HepG2 (cell line): ENCODE measurements around the gene BCL2L1. TPM values are rescaled to one million over a fixed set of nuclear protein-coding genes. Genes with fewer than 3 reads are reported as not detected.
A peak's percentile ranks its signal among the peaks of the same experiment; 100 is the strongest.

Source experiments
- ATAC-seq: fragments of 200-7000 bp; cut with Tn5 transposase; 3 replicates; pipeline ENCODE4 v1.9.1; 2020; ENCODE audit warnings: mild to moderate bottlenecking, moderate library complexity
- BruUV-seq: library from RNA; stranded (reverse); fragments of 400-500 nt; replicated peaks from 2 replicates; lab custom pipeline; 2021; lab: Mats Ljungman, UMichigan
- CTCF ChIA-PET: fragments of 300-600 bp; formaldehyde crosslinking; extraction: SDS; loops from one replicate; lab custom pipeline; 2021; ENCODE audit warnings: low total read pairs, inconsistent platforms, low intra/inter-chr PET ratio; lab: Yijun Ruan, JAX
- POLR2A ChIA-PET: fragments of 350-600 bp; sonication (Branson Sonifier 250); formaldehyde crosslinking; loops from one replicate; lab custom pipeline; 2020; ENCODE audit warnings: antibody characterized with exemption, inconsistent platforms; lab: Yijun Ruan, JAX
- DNase-seq: peaks from one replicate; pipeline ENCODE4 v3.0.0-alpha.2; 2015; ENCODE audit warnings: low spot score
- FAIRE-seq: peaks from 3 replicates; lab custom pipeline; 2011; peaks lifted over from hg19 to GRCh38; lab: Jason Lieb, UNC
- H2AFZ ChIP-seq: one replicate; pipeline ENCODE4 v1.6.1; 2011; ENCODE audit warnings: low read length, inconsistent platforms
- H3K27ac ChIP-seq: fragments of 300-600 bp; 3 replicates; pipeline ENCODE4 v1.8.0; 2011; ENCODE audit warnings: mixed run types, mild to moderate bottlenecking, mixed read lengths, low read length, inconsistent platforms; ENCODE audit not compliant: insufficient read depth; ENCODE audit errors: extremely low read length
- H3K27me3 ChIP-seq, 2 experiments: fragments of 200-600 bp in 1 of 2; 2 replicates in 1 of 2; 3 replicates in 1 of 2; pipeline versions ENCODE4 v1.6.0 to v1.8.0; 2011; ENCODE audit warnings: low read length in 2 of 2, mild to moderate bottlenecking in 2 of 2, moderate library complexity in 2 of 2, inconsistent platforms in 1 of 2; ENCODE audit not compliant: insufficient read depth in 2 of 2, control insufficient read depth in 1 of 2
- H3K36me3 ChIP-seq, 2 experiments: fragments of 200-600 bp in 1 of 2; replicated peaks in 1 of 2; 2 replicates in 1 of 2; 3 replicates in 1 of 2; pipeline versions ENCODE4 v1.5.1 to v1.8.0; 2011; ENCODE audit warnings: low read length in 2 of 2, inconsistent platforms in 1 of 2; ENCODE audit not compliant: insufficient read depth in 2 of 2, control insufficient read depth in 1 of 2
- H3K4me1 ChIP-seq: 2 replicates; pipeline ENCODE4 v1.5.1; 2012; ENCODE audit warnings: low read length, inconsistent platforms; ENCODE audit not compliant: insufficient read depth
- H3K4me2 ChIP-seq: 2 replicates; pipeline ENCODE4 v1.6.0; 2011; ENCODE audit warnings: low read depth, low read length, inconsistent platforms
- H3K4me3 ChIP-seq, 3 experiments: fragments of 200-600 bp in 1 of 3; sonication (generic), shearing (Covaris generic) in 1 of 3; replicated peaks in 1 of 3; 2 replicates each; pipeline ENCODE4 v1.5.1; 2011 to 2016; ENCODE audit warnings: low read length in 3 of 3, inconsistent platforms in 2 of 3, low read depth in 2 of 3, mild to moderate bottlenecking in 2 of 3, control low read depth in 1 of 3, mixed read lengths in 1 of 3; ENCODE audit not compliant: insufficient read depth in 1 of 3
- H3K79me2 ChIP-seq: one replicate; pipeline ENCODE4 v1.6.1; 2011; ENCODE audit warnings: low read length, inconsistent platforms; ENCODE audit not compliant: insufficient read depth
- H3K9ac ChIP-seq: 2 replicates; pipeline ENCODE4 v1.6.0; 2011; ENCODE audit warnings: mild to moderate bottlenecking, low read depth, low read length, inconsistent platforms; ENCODE audit not compliant: insufficient read depth
- H3K9me3 ChIP-seq: 2 replicates; pipeline ENCODE4 v1.5.1; 2012; ENCODE audit warnings: mild to moderate bottlenecking, low read length
- H4K20me1 ChIP-seq: 2 replicates; pipeline ENCODE4 v1.6.0; 2011; ENCODE audit warnings: inconsistent platforms, mild to moderate bottlenecking, low read length, moderate library complexity; ENCODE audit not compliant: insufficient read depth
- AGO1 ChIP-seq: fragments of 200-400 bp; formaldehyde crosslinking; IDR thresholded peaks from 2 replicates; pipeline ENCODE4 v1.6.1; 2017; ENCODE audit warnings: mild to moderate bottlenecking, low read depth, low read length, moderate library complexity; ENCODE audit not compliant: poor library complexity, severe bottlenecking
- ASH2L ChIP-seq: fragments of 300-600, 200-600 bp; sonication (generic); IDR thresholded peaks from 2 replicates; pipeline ENCODE4 v1.7.0; 2017; ENCODE audit warnings: low read depth, mild to moderate bottlenecking, moderate library complexity, mixed read lengths, low read length; ENCODE audit not compliant: insufficient read length
- BRF2 ChIP-seq: sonication (generic); formaldehyde crosslinking; IDR thresholded peaks from 2 replicates; pipeline ENCODE4 v1.8.1; 2022; ENCODE audit warnings: mild to moderate bottlenecking, missing genetic modification reagents
- HNRNPL ChIP-seq: fragments of 200-400 bp; formaldehyde crosslinking; IDR thresholded peaks from 2 replicates; pipeline ENCODE4 v1.6.1; 2017; ENCODE audit warnings: mild to moderate bottlenecking, low read depth, low read length
- KDM5A ChIP-seq: fragments of 200-600 bp; sonication (generic); IDR thresholded peaks from 2 replicates; pipeline ENCODE4 v1.7.0; 2018; ENCODE audit warnings: antibody characterized with exemption, mild to moderate bottlenecking, low read length, borderline replicate concordance
- MAF1 ChIP-seq: sonication (generic); formaldehyde crosslinking; IDR thresholded peaks from 2 replicates; pipeline ENCODE4 v1.5.0; 2020; ENCODE audit warnings: missing genetic modification reagents, borderline replicate concordance
- MYC ChIP-seq: sonication (generic); formaldehyde crosslinking; IDR thresholded peaks from 2 replicates; pipeline ENCODE4 v1.9.0; 2021; ENCODE audit warnings: missing genetic modification reagents, borderline replicate concordance
- PRMT3 ChIP-seq: sonication (generic); formaldehyde crosslinking; IDR thresholded peaks from 2 replicates; pipeline ENCODE4 v1.8.1; 2022; ENCODE audit warnings: low read depth, mild to moderate bottlenecking, moderate library complexity, missing genetic modification reagents, borderline replicate concordance
- SALL1 ChIP-seq: sonication (generic); formaldehyde crosslinking; IDR thresholded peaks from 2 replicates; pipeline ENCODE4 v1.8.0; 2022; ENCODE audit warnings: mild to moderate bottlenecking, missing genetic modification reagents
- SNAI1 ChIP-seq: sonication (generic); formaldehyde crosslinking; IDR thresholded peaks from 2 replicates; pipeline ENCODE4 v1.5.0; 2020; ENCODE audit warnings: mild to moderate bottlenecking, missing genetic modification reagents, borderline replicate concordance
- SPEN ChIP-seq: sonication (generic); formaldehyde crosslinking; IDR thresholded peaks from 2 replicates; pipeline ENCODE4 v1.5.1; 2020; ENCODE audit warnings: low read depth, mild to moderate bottlenecking, missing genetic modification reagents
- ZFY ChIP-seq: sonication (generic); formaldehyde crosslinking; IDR thresholded peaks from 2 replicates; pipeline ENCODE4 v1.4.0; 2020; ENCODE audit warnings: missing genetic modification reagents
- ZNF20 ChIP-seq: sonication (generic); formaldehyde crosslinking; IDR thresholded peaks from 2 replicates; pipeline ENCODE4 v1.4.0; 2020; ENCODE audit warnings: mild to moderate bottlenecking, moderate library complexity, missing genetic modification reagents
- ZNF331 ChIP-seq: sonication (generic); formaldehyde crosslinking; IDR thresholded peaks from 2 replicates; pipeline ENCODE4 v1.4.0; 2020; ENCODE audit warnings: missing genetic modification reagents
- ZNF468 ChIP-seq: sonication (generic); formaldehyde crosslinking; IDR thresholded peaks from 2 replicates; pipeline ENCODE4 v1.8.0; 2022; ENCODE audit warnings: mild to moderate bottlenecking, moderate library complexity, missing genetic modification reagents
- ZNF550 ChIP-seq: sonication (generic); formaldehyde crosslinking; IDR thresholded peaks from 2 replicates; pipeline ENCODE4 v1.4.0; 2020; ENCODE audit warnings: mild to moderate bottlenecking, missing genetic modification reagents, borderline replicate concordance
- ZNF678 ChIP-seq: sonication (generic); formaldehyde crosslinking; IDR thresholded peaks from 2 replicates; pipeline ENCODE4 v1.4.0; 2020; ENCODE audit warnings: mild to moderate bottlenecking, missing genetic modification reagents
- WGBS: methylation state at CpG from one replicate; pipeline ENCODE4 v1.1.6; 2017; ENCODE audit warnings: low lambda C conversion rate; 5-methylcytosine and 5-hydroxymethylcytosine counted together
- in situ Hi-C: cut with HindIII; loops from 2 replicates; pipeline ENCODE4 v1.10.0; 2017; ENCODE audit warnings: low pct_unique_long_range_greater_than_20kb; ENCODE audit not compliant: extremely low pct_ligation_motif_present
- intact Hi-C: fragments of 100-400 bp; cut with micrococcal nuclease; formaldehyde crosslinking; loops from one replicate; pipeline ENCODE4 v1.10.0; 2022; ENCODE audit not compliant: unreplicated experiment
- polyA plus RNA-seq, 8 experiments: library from polyadenylated mRNA; depleted of rRNA in 3 of 8; stranded (reverse) in 7 of 8; unstranded in 1 of 8; fragments of >200 nt; fragmentation: Illumina TruSeq in 4 of 8; extraction: Trizol in 4 of 8; gene quantifications; 2 replicates each; pipeline versions ENCODE4 v1.2.1 to v1.2.3, GENCODE V29; 2011 to 2016; ENCODE audit warnings: low read depth in 4 of 8, missing spikeins in 1 of 8, mixed read lengths in 1 of 8; ENCODE audit not compliant: insufficient read depth in 1 of 8
- total RNA-seq, 5 experiments: library from RNA; depleted of rRNA; stranded (reverse); fragments of >200 nt; fragmentation: Illumina TruSeq; extraction: Trizol; gene quantifications; 2 replicates each; pipeline ENCODE4 v1.2.3, GENCODE V29; 2016; ENCODE audit warnings: low read depth in 1 of 5
- TF ChIP-seq, protein P1 (sequence below): sonication (generic); formaldehyde crosslinking; IDR thresholded peaks from 2 replicates; pipeline ENCODE4 v1.8.0; 2022; ENCODE audit warnings: mild to moderate bottlenecking, missing genetic modification reagents, moderate library complexity
- TF ChIP-seq, protein P2 (sequence below): sonication (generic); formaldehyde crosslinking; IDR thresholded peaks from 2 replicates; pipeline ENCODE4 v1.5.0; 2020; ENCODE audit warnings: missing genetic modification reagents, mild to moderate bottlenecking, borderline replicate concordance

The BCL2L1 gene
- total and polyA plus RNA-seq, 2 of the 13 experiments (the other 11 are each of a cell fraction or from before 2014, with no cell fraction given): 164 to 258 TPM

DNA sequence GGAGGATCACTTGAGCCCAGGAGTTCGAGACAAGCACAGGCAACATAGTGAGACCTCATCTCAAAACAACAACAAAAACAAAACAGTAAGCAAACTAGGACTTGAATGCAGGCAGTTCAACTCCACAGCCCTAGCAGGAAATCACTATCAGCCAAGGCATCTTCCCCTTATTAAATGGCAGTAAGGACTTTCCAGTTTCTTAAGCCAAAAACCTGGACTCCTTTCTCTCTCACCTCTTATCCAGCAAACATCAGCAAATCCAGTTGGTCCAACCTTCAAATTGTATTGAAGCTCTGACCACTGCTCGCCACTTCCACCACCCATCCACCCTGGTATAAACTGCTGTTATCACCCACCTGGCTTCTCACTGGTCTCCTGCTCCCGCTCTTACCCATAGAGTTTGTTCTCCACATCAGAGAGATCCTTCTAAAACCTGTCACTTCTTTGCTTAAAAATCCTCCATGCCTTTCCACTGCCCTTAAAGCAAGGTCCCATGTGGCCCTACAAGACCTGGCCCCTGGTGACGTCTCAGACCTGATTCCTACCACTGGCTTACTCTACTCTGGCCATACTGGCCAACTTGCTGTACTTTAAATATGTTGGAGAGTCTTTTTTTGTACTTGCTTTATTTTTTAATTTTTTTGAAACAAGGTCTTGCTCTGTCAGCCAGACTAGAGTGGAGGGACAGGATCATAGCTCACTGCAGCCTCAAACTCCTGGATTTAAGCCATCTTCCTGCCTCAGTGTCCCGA lies 27.6 kb downstream of the BCL2L1 start (continued):
- TF ChIP-seq, protein P1, sequence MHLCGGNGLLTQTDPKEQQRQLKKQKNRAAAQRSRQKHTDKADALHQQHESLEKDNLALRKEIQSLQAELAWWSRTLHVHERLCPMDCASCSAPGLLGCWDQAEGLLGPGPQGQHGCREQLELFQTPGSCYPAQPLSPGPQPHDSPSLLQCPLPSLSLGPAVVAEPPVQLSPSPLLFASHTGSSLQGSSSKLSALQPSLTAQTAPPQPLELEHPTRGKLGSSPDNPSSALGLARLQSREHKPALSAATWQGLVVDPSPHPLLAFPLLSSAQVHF (CRISPR knock-in tag): no peak
- TF ChIP-seq SNAI1 (CRISPR knock-in tag): 0 out of 2 replicates have a peak, but pooled peaks have one; percentile 37
- TF ChIP-seq BRF2 (CRISPR knock-in tag): no peak
- no peak for TF ChIP-seq AGO1
- no peak for TF ChIP-seq ZNF331
- TF ChIP-seq ZFY (CRISPR knock-in tag): no peak
- TF ChIP-seq PRMT3 (CRISPR knock-in tag): no peak
- no peak for TF ChIP-seq SALL1
- no peak for TF ChIP-seq ZNF678 (CRISPR knock-in tag)

DNA sequence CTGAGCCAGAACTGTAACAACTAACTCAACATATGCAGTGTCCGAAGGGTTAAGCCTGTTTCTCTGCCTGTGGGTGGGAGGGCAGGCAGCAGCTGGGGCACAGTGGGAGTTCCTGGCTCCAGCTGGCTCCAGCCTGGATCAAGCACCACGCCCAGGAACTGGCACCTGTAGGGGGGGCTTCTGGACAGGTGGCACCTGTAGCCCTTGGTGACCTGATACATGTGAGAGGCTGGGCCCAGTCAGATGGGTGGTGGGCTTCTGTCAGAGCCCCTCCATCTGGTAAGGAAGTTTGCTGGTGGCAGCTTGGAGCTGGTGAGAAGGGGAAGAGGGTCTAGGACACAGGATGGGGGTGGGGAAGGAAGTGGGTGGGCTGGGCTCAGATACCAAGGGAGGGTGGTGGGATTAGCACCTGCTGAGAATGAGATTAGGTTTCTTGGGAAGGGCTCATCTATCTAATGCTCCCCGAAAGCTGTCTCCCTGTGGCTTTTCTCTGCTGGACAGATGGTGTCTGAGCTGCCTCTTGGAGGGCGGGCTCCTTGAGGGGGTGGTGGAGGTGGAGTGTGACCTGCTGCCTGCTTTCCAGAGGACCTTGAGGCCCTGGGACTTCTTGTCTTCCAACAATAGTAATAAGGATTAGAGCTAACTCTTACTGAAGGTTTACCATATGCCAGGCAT lies 28.5 kb downstream of the BCL2L1 start:
- peak overlapping the region; percentile 83 for H3K27ac ChIP-seq
- H3K79me2 ChIP-seq: peaks cover 90% of the 10 kb centered on the region
- in situ Hi-C loops (no loop called here), intact Hi-C loops (no loop called here)
- no peaks in the 10 kb centered on the region for H3K9me3 ChIP-seq
- POLR2A ChIA-PET: interaction anchor here (0.9 to 33.2 kb wide), 4 partner anchors 14 to 89 kb away, joined by 3 to 2822 read pairs (median 1149); partner anchors contain the start of genes BCL2L1 and ID1
- no peak overlapping the region for H3K4me2 ChIP-seq
- CTCF ChIA-PET: no interaction called here
- FAIRE-seq (no peak), DNase-seq (no peak), ATAC-seq (no peak)
- peaks cover 83% of the 10 kb centered on the region for H3K4me1 ChIP-seq
- H3K4me3 ChIP-seq: no peak overlapping the region
- H3K27me3 ChIP-seq: no peaks in the 10 kb centered on the region
- no peak overlapping the region for H2AFZ ChIP-seq
- peaks cover 7% of the 10 kb centered on the region; the same call in 1 of the 2 replicates for H4K20me1 ChIP-seq
- H3K9ac ChIP-seq: no peak overlapping the region
- peaks cover 30 to 66% of the 10 kb centered on the region in 2 experiments for H3K36me3 ChIP-seq
- BruUV-seq: no TSS peak
- 97% methylated on average over 4 of the region's 4 CpGs for WGBS
- TF ChIP-seq MYC (CRISPR knock-in tag): 0 out of 2 replicates have a peak, but pooled peaks have one; percentile 41
- TF ChIP-seq, protein P2, sequence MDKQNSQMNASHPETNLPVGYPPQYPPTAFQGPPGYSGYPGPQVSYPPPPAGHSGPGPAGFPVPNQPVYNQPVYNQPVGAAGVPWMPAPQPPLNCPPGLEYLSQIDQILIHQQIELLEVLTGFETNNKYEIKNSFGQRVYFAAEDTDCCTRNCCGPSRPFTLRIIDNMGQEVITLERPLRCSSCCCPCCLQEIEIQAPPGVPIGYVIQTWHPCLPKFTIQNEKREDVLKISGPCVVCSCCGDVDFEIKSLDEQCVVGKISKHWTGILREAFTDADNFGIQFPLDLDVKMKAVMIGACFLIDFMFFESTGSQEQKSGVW (CRISPR knock-in tag): no peak
- no peak for TF ChIP-seq ASH2L
- TF ChIP-seq ZNF550 (CRISPR knock-in tag): no peak
- TF ChIP-seq ZNF468: 0 out of 2 replicates have a peak, but pooled peaks have one; percentile 47
- TF ChIP-seq ZNF20 (CRISPR knock-in tag): no peak
- TF ChIP-seq HNRNPL: 0 out of 2 replicates have a peak, but pooled peaks have one; percentile 52
- no peak for TF ChIP-seq KDM5A
- TF ChIP-seq MAF1 (CRISPR knock-in tag): 0 out of 2 replicates have a peak, but pooled peaks have one; percentile 19
- TF ChIP-seq SPEN: 0 out of 2 replicates have a peak, but pooled peaks have one; percentile 11
